CD8-positive, alpha-beta memory T cell (primary cell): ENCODE data around the gene TMEM250. TPM values are rescaled to one million over a fixed set of nuclear protein-coding genes. Genes with fewer than 3 reads are reported as not detected.

ENCODE experiments used
- CTCF ChIA-PET: fragments of 350-600 bp; sonication (Branson Sonifier 250); formaldehyde crosslinking; loops from one replicate; lab custom pipeline; 2021; ENCODE audit warnings: antibody characterized with exemption; lab: Charles Lee
- POLR2A ChIA-PET: fragments of 350-600 bp; sonication (Branson Sonifier 250); formaldehyde crosslinking; loops from one replicate; lab custom pipeline; 2021; ENCODE audit warnings: antibody characterized with exemption; lab: Charles Lee
- DNase-seq, 5 donors: peaks; one replicate each; pipeline versions ENCODE4 v3.0.0 to v3.0.0-alpha.2; 2020 to 2022; ENCODE audit warnings: mixed read lengths in 1 of 5
- H3K27ac ChIP-seq: one replicate; pipeline ENCODE4 v1.7.0; 2013; ENCODE audit warnings: low read depth, mild to moderate bottlenecking, low read length, moderate library complexity
- H3K27me3 ChIP-seq: 2 replicates; pipeline ENCODE4 v1.7.0; 2013; ENCODE audit warnings: low read length, mild to moderate bottlenecking; ENCODE audit not compliant: insufficient read depth, poor library complexity, severe bottlenecking
- H3K36me3 ChIP-seq: 2 replicates; pipeline ENCODE4 v1.7.0; 2013; ENCODE audit warnings: mild to moderate bottlenecking, low read length, moderate library complexity; ENCODE audit not compliant: insufficient read depth
- H3K4me1 ChIP-seq: 2 replicates; pipeline ENCODE4 v1.7.0; 2013; ENCODE audit warnings: mild to moderate bottlenecking, low read length, moderate library complexity; ENCODE audit not compliant: insufficient read depth
- H3K4me3 ChIP-seq: 2 replicates; pipeline ENCODE4 v1.7.0; 2013; ENCODE audit warnings: mild to moderate bottlenecking, low read length
- H3K9me3 ChIP-seq: 2 replicates; pipeline ENCODE4 v1.7.0; 2013; ENCODE audit warnings: mild to moderate bottlenecking, low read length
- H3K27ac Mint-ChIP-seq, 8 donors: one replicate each; pipeline ENCODE4 v1.8.0; 2020 to 2021; ENCODE audit warnings: mixed read lengths in 8 of 8, mild to moderate bottlenecking in 6 of 8, inconsistent platforms in 3 of 8, moderate library complexity in 3 of 8
- H3K27me3 Mint-ChIP-seq, 2 donors: one replicate each; pipeline ENCODE4 v1.8.0; 2020 to 2021; ENCODE audit warnings: mixed read lengths in 2 of 2, mild to moderate bottlenecking in 1 of 2, moderate library complexity in 1 of 2
- H3K36me3 Mint-ChIP-seq, 3 donors: one replicate each; pipeline ENCODE4 v1.8.0; 2020 to 2021; ENCODE audit warnings: mixed read lengths in 3 of 3, inconsistent platforms in 1 of 3, mild to moderate bottlenecking in 1 of 3
- H3K4me1 Mint-ChIP-seq, 3 donors: one replicate each; pipeline ENCODE4 v1.8.0; 2020 to 2021; ENCODE audit warnings: mixed read lengths in 3 of 3, inconsistent platforms in 1 of 3, mild to moderate bottlenecking in 1 of 3
- H3K4me3 Mint-ChIP-seq, 7 donors: one replicate each; pipeline ENCODE4 v1.8.0; 2020 to 2021; ENCODE audit warnings: mixed read lengths in 7 of 7, mild to moderate bottlenecking in 6 of 7, moderate library complexity in 4 of 7, inconsistent platforms in 2 of 7
- H3K9me3 Mint-ChIP-seq, 5 donors: one replicate each; pipeline ENCODE4 v1.8.0; 2020 to 2022; ENCODE audit warnings: mixed read lengths in 5 of 5, mild to moderate bottlenecking in 3 of 5, moderate library complexity in 2 of 5, inconsistent platforms in 1 of 5
- polyA plus RNA-seq: library from polyadenylated mRNA; unstranded; fragments of 300-500 nt; fragmentation: Illumina TruSeq; gene quantifications from one replicate; pipeline ENCODE4 v1.2.3, GENCODE V29; 2021
- total RNA-seq, 2 experiments: library from RNA; stranded (reverse); gene quantifications; one replicate each; pipeline ENCODE4 v1.2.3, GENCODE V29; 2021

Gene TMEM250
- total and polyA plus RNA-seq, 3 experiments from 2014 or later = 46.4 to 74.9 (median 50.2) TPM

- ChIA-PET POLR2A (interaction anchor here (1.1 to 1.4 kb wide), 2 partner anchors 11 to 31 kb away, joined by 3 to 4 read pairs; no protein-coding TSS in a partner anchor), CTCF (interaction anchor here (7.0 to 7.8 kb wide), 2 partner anchors 31 to 152 kb away, joined by 81 to 86 read pairs; no protein-coding TSS in a partner anchor)
- Histone ChIP-seq H3K27ac (no peak overlapping the region), H3K27me3 (no peaks in the 10 kb centered on the region), H3K36me3 (no peaks in the 10 kb centered on the region), H3K9me3 (no peaks in the 10 kb centered on the region), H3K4me1 (peaks cover 17% of the 10 kb centered on the region), H3K4me3 (no peak overlapping the region)
- peak overlapping the region in 2 of 8 donors; percentile 46 to 84 for H3K27ac Mint-ChIP-seq
- DNase-seq = no peak
- no peaks in the 10 kb centered on the region for H3K9me3 Mint-ChIP-seq
- peak overlapping the region in 4 of 7 donors; percentile 65 to 91 (median 74) for H3K4me3 Mint-ChIP-seq
- H3K4me1 Mint-ChIP-seq = peaks cover 0 to 24% (median 2%) of the 10 kb centered on the region in 3 donors
- peaks cover 0 to 3% of the 10 kb centered on the region in 2 donors for H3K27me3 Mint-ChIP-seq
- H3K36me3 Mint-ChIP-seq = peaks cover 0 to 7% (median 0%) of the 10 kb centered on the region in 3 donors
Measured at GRCh38 chr9:136120438-136120844, 1.8 kb upstream of the TMEM250 start.

GRCh38 chr9:136119883-136120393, 1.3 kb upstream of the TMEM250 start:
- Histone ChIP-seq H3K4me1 (peaks cover 22% of the 10 kb centered on the region), H3K27ac (peak overlapping the region; percentile 67), H3K9me3 (no peaks in the 10 kb centered on the region), H3K4me3 (peak overlapping the region; percentile 66), H3K27me3 (no peaks in the 10 kb centered on the region), H3K36me3 (no peaks in the 10 kb centered on the region)
- Mint-ChIP-seq H3K4me1 (peaks cover 0 to 29% (median 2%) of the 10 kb centered on the region in 3 donors), H3K36me3 (peaks cover 0 to 11% (median 0%) of the 10 kb centered on the region in 3 donors), H3K9me3 (no peaks in the 10 kb centered on the region), H3K27ac (peak overlapping the region; percentile 47 to 88 (median 81)), H3K27me3 (peaks cover 0 to 2% of the 10 kb centered on the region in 2 donors), H3K4me3 (peak overlapping the region; percentile 65 to 91 (median 75))
- POLR2A ChIA-PET = interaction anchor here (1.4 kb wide), 1 partner anchor 10 kb away, joined by 4 read pairs; no protein-coding TSS in a partner anchor
- CTCF ChIA-PET = interaction anchor here (7.0 to 7.8 kb wide), 2 partner anchors 30 to 152 kb away, joined by 81 to 86 read pairs; no protein-coding TSS in a partner anchor
- DNase-seq = no peak

GRCh38 chr9:136119061-136119882, 597 bp upstream of the TMEM250 start:
- Histone ChIP-seq H3K27ac (peak overlapping the region; percentile 67), H3K36me3 (no peaks in the 10 kb centered on the region), H3K4me1 (peaks cover 28% of the 10 kb centered on the region), H3K9me3 (no peaks in the 10 kb centered on the region), H3K27me3 (no peaks in the 10 kb centered on the region), H3K4me3 (peak overlapping the region; percentile 66)
- Mint-ChIP-seq H3K27ac (peak overlapping the region; percentile 47 to 89 (median 82)), H3K4me3 (peak overlapping the region; percentile 76 to 92 (median 81)), H3K36me3 (peaks cover 0 to 16% (median 1%) of the 10 kb centered on the region in 3 donors), H3K4me1 (peaks cover 0 to 32% (median 6%) of the 10 kb centered on the region in 3 donors), H3K9me3 (no peaks in the 10 kb centered on the region), H3K27me3 (no peaks in the 10 kb centered on the region)
- POLR2A ChIA-PET = interaction anchor here (1.4 kb wide), 1 partner anchor 10 kb away, joined by 4 read pairs; no protein-coding TSS in a partner anchor
- CTCF ChIA-PET = interaction anchor here (7.0 to 7.8 kb wide), 2 partner anchors 30 to 151 kb away, joined by 81 to 86 read pairs; no protein-coding TSS in a partner anchor
- DNase-seq = peak in 3 of 5 donors; percentile 31 to 60 (median 35)

GRCh38 chr9:136117916-136118319, 757 bp downstream of the TMEM250 start:
- Histone ChIP-seq H3K27me3 (no peaks in the 10 kb centered on the region), H3K36me3 (no peaks in the 10 kb centered on the region), H3K27ac (peak overlapping the region; percentile 67), H3K9me3 (no peaks in the 10 kb centered on the region), H3K4me1 (peaks cover 41% of the 10 kb centered on the region), H3K4me3 (peak overlapping the region; percentile 53)
- Mint-ChIP-seq H3K9me3 (no peaks in the 10 kb centered on the region), H3K36me3 (peaks cover 0 to 16% (median 1%) of the 10 kb centered on the region in 3 donors), H3K4me1 (peaks cover 11 to 41% (median 14%) of the 10 kb centered on the region in 3 donors), H3K4me3 (peak overlapping the region; percentile 79 to 91 (median 85)), H3K27me3 (no peaks in the 10 kb centered on the region), H3K27ac (peak overlapping the region; percentile 58 to 89 (median 80))
- ChIA-PET POLR2A (interaction anchor here (0.6 to 1.6 kb wide), 5 partner anchors 8 to 28 kb away, joined by 4 to 17 read pairs (median 7); partner anchors contain the start of gene NACC2), CTCF (interaction anchor here (0.9 to 7.8 kb wide), 5 partner anchors 9 to 150 kb away, joined by 3 to 86 read pairs (median 5); no protein-coding TSS in a partner anchor)
- DNase-seq = no peak

- Histone ChIP-seq H3K27ac (peak overlapping the region; percentile 67), H3K9me3 (no peaks in the 10 kb centered on the region), H3K4me3 (peak overlapping the region; percentile 53), H3K27me3 (no peaks in the 10 kb centered on the region), H3K4me1 (peaks cover 46% of the 10 kb centered on the region), H3K36me3 (no peaks in the 10 kb centered on the region)
- DNase-seq = peak in 1 of 5 donors; percentile 11
- peaks cover 0 to 16% (median 1%) of the 10 kb centered on the region in 3 donors for H3K36me3 Mint-ChIP-seq
- POLR2A ChIA-PET = interaction anchor here (0.6 to 1.6 kb wide), 5 partner anchors 8 to 27 kb away, joined by 4 to 17 read pairs (median 7); partner anchors contain the start of gene NACC2
- H3K4me3 Mint-ChIP-seq = peak overlapping the region; percentile 79 to 91 (median 85)
- CTCF ChIA-PET = interaction anchor here (0.9 to 7.8 kb wide), 5 partner anchors 8 to 149 kb away, joined by 3 to 86 read pairs (median 5); no protein-coding TSS in a partner anchor
- peaks cover 14 to 45% (median 14%) of the 10 kb centered on the region in 3 donors for H3K4me1 Mint-ChIP-seq
- H3K9me3 Mint-ChIP-seq = no peaks in the 10 kb centered on the region
- no peaks in the 10 kb centered on the region for H3K27me3 Mint-ChIP-seq
- H3K27ac Mint-ChIP-seq = peak overlapping the region; percentile 58 to 89 (median 80)
Measured at GRCh38 chr9:136117291-136117915, 1.3 kb downstream of the TMEM250 start.

GRCh38 chr9:136116360-136117098, 2.1 kb downstream of the TMEM250 start:
- POLR2A ChIA-PET = no interaction called here
- H3K9me3 ChIP-seq = no peaks in the 10 kb centered on the region
- H3K27me3 Mint-ChIP-seq = no peaks in the 10 kb centered on the region

More at GRCh38 chr9:136116360-136117098, 2.1 kb downstream of the TMEM250 start:
- H3K4me3 ChIP-seq = no peak overlapping the region
- no peak overlapping the region for H3K27ac ChIP-seq
- no peak for DNase-seq
- Mint-ChIP-seq H3K4me3 (peak overlapping the region in 4 of 7 donors; percentile 24 to 69 (median 38)), H3K4me1 (peaks cover 19 to 51% (median 19%) of the 10 kb centered on the region in 3 donors), H3K9me3 (no peaks in the 10 kb centered on the region), H3K36me3 (peaks cover 0 to 16% (median 1%) of the 10 kb centered on the region in 3 donors), H3K27ac (no peak overlapping the region)
- H3K36me3 ChIP-seq = no peaks in the 10 kb centered on the region
- CTCF ChIA-PET = interaction anchor here (0.8 to 1.9 kb wide), 2 partner anchors 9 kb away, joined by 3 to 5 read pairs; no protein-coding TSS in a partner anchor
- H3K27me3 ChIP-seq = no peaks in the 10 kb centered on the region
- peaks cover 55% of the 10 kb centered on the region for H3K4me1 ChIP-seq
